ENCODE data around the gene IGFN1. TPM values are rescaled to one million over a fixed set of nuclear protein-coding genes. Genes with fewer than 3 reads are reported as not detected.

Gene IGFN1
- total RNA-seq, 1 experiment from 2014 or later: not detected

DNA sequence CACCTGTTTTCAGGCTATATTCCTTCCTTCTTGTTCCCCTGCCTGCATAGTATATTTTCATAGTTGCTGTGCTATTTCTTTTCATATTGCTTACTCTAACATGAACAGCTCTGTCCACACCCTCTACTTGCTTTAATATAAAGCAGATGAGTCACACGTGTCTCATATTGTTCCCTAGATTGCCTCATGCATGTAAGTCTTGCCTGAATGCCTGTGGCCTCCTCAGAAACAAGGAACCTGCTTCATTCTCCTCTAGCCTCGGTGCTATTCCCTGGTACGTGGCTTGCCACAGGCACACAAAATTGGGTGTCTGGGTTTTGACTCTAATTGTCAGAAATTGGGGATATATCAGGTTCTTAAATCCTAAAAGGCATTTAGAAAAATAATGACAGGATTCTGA, 76.2 kb downstream of the IGFN1 start:
- H3K9me3 Mint-ChIP-seq: no peaks in the 10 kb centered on the region
- Histone ChIP-seq H2BK12ac (ENCODE audit: insufficient read length, low read depth, low read length) (no peak overlapping the region), H4K91ac (ENCODE audit: insufficient read length, low read depth, low read length) (no peak overlapping the region), H2BK15ac (ENCODE audit: low read depth, low read length) (no peak overlapping the region), H3K14ac (ENCODE audit: insufficient read depth, low read length) (no peak overlapping the region), H3K9ac (ENCODE audit: extremely low read depth, insufficient read length, low read length) (no peak overlapping the region), H4K5ac (ENCODE audit: insufficient read length, low read depth, low read length) (no peak overlapping the region), H3K4ac (ENCODE audit: low read depth, low read length) (no peak overlapping the region), H2AFZ (ENCODE audit: low read length) (no peak overlapping the region), H3K23ac (ENCODE audit: insufficient read length, low read depth, low read length) (no peak overlapping the region), H2BK20ac (ENCODE audit: low read depth, low read length, poor library complexity, severe bottlenecking) (no peak overlapping the region), H3K18ac (ENCODE audit: insufficient read length, low read depth, low read length) (no peak overlapping the region), H3K27ac (ENCODE audit: insufficient read length, low read depth, low read length) (no peak overlapping the region), H3K4me2 (ENCODE audit: insufficient read depth, insufficient read length, low read length) (no peak overlapping the region), H3K56ac (ENCODE audit: insufficient read length, low read depth, low read length) (no peak overlapping the region), H3K4me1 (ENCODE audit: insufficient read depth, low read length) (no peaks in the 10 kb centered on the region), H3K23me2 (ENCODE audit: insufficient read length, low read depth, low read length, poor library complexity, severe bottlenecking) (no peaks in the 10 kb centered on the region), H3K27me3 (ENCODE audit: insufficient read depth, low read length) (no peaks in the 10 kb centered on the region), H4K8ac (replicated peaks; ENCODE audit: insufficient read length, low read depth, low read length) (no peak overlapping the region), H2BK5ac (ENCODE audit: insufficient read length, low read length) (no peak overlapping the region), H4K20me1 (ENCODE audit: control insufficient read depth, insufficient read depth, insufficient read length) (no peaks in the 10 kb centered on the region), H2BK120ac (ENCODE audit: low read depth, low read length, poor library complexity, severe bottlenecking) (no peak overlapping the region), H2AK5ac (ENCODE audit: insufficient read length, low read length) (no peak overlapping the region), H3K79me1 (ENCODE audit: insufficient read depth, low read depth, low read length, poor library complexity, severe bottlenecking) (no peaks in the 10 kb centered on the region), H3K79me2 (ENCODE audit: insufficient read depth, low read length) (no peaks in the 10 kb centered on the region), H3T11ph (ENCODE audit: low read length) (no peak overlapping the region), H3K9me3 (ENCODE audit: control insufficient read depth, low read depth, low read length) (no peaks in the 10 kb centered on the region)
- no CpG with 5 or more reads among the region's 3 CpGs for WGBS (ENCODE audit: extremely low coverage, insufficient read length, low lambda C conversion rate)
- no peaks in the 10 kb centered on the region for H3K4me1 Mint-ChIP-seq
- no peak overlapping the region for H3K27ac Mint-ChIP-seq
- no peak overlapping the region for H3K4me3 Mint-ChIP-seq
- peak; percentile 1 for DNase-seq
- no peaks in the 10 kb centered on the region for H3K36me3 Mint-ChIP-seq (ENCODE audit: insufficient read depth in 1 of 3, low read depth in 3 of 3)
- H3K27me3 Mint-ChIP-seq (ENCODE audit: low read depth): peaks cover 45% of the 10 kb centered on the region
- TF ChIP-seq CTCF (conservative IDR thresholded peaks at IDR 0.05): no peak
